Stimulated activated CD4-positive, alpha-beta T cell treated with anti-CD3 and anti-CD28 coated beads, Interleukin-2, amount 100 ng/mL, for 24 hours (primary cell): ENCODE measurements around the gene POM121C.
"Not testable (repeated sequence)": the region's sequence is repeated elsewhere in the genome, so short reads cannot be mapped to it uniquely, and the experiment has no call there.

Source experiments
- DNase-seq, 2 donors: peaks; one replicate each; pipeline ENCODE4 v3.0.0-alpha.2; 2020

Gene POM121C

DNA sequence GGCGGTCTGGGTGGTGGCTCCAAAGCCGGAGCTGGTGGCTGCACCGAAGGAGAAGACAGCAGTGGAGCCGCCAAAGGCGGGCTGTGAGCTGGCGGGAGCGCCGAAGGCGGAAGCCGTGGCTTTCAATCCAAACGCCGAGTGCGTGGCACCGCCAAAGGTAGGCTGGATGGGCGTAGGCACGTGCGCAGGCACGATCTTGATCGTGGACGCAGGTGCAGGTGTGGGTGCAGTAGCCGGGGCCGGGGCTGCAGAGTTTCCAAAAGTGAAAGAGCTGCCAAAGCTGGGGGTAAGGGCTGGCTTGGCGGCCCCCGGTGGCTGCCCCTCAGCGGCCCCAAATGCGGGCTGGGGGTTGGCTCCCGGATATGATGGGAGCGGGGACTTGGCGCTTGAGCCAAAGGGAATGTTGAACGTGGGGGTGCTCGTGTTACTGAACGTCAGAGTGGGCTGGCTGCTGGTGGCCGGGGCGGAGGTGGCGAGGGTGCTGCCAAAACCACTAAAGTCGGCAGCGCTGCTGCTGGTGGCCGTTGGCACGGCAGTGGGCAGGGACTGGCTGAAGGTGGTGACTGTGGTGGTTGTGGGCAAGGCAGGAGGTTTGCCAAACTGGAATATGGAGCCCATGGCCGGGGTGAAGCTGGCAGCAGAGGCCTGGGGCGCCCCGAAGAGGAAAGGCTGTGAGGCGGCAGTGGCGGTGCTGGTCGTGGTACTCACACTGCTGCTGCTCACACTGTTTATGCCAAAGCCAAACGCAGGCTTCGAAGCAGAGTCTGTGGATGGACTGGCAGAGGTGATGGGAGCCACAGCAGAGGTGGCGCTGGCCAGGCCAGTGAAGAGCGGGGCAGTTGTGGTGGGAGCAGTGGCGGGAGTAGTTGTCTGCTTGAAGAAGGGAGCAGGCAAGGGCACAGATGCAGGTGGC is 64.0 kb downstream of the POM121C start:
- not testable (repeated sequence) for DNase-seq

GRCh38 chr7:75420152-75420551 is 65.9 kb downstream of the POM121C start:
- DNase-seq: not testable (repeated sequence)

- not testable (repeated sequence) for DNase-seq
These were observed 66.4 kb downstream of the POM121C start for GRCh38 chr7:75419693-75420092.

DNA sequence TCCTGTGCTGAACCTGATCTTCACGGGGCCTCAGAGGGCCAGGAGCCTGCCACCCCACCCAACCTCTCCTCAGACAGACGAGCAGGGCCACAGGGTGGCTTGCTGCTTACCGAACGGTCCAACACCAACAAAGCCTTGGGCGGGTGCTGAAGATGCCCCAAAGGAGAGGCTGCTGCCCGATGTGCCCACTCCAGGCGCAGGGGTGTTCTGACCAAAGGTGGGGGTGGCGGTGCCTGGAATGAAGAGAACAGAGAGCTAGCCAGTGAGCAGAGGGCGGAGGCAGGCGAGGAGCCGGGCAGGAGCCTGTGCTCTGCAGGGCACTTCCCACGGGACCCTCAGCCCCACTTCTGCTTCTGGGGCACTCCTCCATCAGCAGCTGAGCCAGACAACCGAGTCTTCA is 66.9 kb downstream of the POM121C start:
- not testable (repeated sequence) for DNase-seq

DNA sequence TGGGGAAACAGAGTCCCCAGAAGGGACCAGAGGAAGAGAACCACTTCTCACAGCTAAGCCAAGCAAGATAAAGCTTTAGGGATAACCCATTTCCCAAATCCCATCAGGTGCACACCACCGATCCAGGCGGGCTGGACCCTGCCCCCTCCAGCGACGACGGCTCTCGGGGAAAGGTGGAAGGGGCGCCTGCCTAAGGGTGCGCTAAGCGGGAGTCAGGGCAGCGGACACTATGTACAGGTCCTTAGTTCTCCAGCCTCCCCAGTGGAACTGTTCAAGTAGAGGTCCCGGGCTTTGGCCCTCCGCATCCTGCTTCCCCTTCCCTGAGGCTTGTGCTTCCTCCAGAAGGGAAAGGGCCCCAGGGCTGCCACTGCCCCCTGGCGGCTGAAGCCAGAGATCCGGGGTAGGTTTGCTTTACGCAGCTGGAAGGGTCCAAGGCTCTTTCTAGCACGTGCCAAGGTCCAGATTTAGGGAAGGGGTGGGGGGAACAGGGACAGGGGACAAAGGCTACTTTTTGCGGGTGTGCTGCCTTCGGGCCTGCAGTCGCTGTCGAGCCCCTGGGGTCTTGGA is 67.7 kb downstream of the POM121C start:
- DNase-seq: not testable (repeated sequence)

DNA sequence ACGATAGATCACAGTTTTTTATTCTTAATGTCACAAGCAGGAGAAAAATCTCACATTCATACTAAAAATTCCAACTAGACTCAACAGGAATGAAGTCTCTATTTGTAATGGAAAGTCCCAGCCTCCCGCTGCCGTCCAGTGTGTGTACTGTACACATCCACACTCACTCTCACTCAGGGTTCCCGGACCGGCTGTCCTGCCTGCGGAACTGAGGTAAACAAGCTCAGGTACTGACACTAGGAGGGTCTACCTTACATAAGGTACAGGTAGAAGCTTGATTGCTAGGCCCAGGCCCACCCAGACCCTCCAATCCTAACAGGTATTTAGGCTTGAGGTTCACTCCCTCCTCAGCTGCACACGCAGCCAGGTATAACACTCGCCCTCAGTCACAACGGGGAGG is 69.3 kb downstream of the POM121C start:
- DNase-seq: not testable (repeated sequence)

DNA sequence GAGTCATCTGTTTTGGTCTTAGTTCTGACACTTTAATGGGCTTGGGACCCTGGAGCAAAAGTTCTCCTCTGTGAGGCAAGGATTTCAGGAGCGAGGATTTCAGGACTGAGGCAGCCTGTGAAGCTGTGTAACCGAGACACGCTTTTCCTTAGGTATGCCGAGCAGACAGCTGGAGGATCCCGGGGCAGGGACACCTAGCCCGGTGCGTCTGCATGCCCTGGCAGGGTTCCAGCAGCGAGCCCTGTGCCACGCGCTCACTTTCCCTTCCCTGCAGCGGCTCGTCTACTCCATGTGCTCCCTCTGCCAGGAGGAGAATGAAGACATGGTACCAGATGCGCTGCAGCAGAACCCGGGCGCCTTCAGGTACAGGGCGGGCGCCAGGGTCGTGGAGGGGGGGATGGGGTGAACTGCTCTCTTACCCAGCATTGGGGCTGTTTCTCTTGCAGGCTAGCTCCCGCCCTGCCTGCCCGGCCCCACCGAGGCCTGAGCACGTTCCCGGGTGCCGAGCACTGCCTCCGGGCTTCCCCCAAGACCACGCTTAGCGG is 70.2 kb downstream of the POM121C start:
- not testable (repeated sequence) for DNase-seq

DNA sequence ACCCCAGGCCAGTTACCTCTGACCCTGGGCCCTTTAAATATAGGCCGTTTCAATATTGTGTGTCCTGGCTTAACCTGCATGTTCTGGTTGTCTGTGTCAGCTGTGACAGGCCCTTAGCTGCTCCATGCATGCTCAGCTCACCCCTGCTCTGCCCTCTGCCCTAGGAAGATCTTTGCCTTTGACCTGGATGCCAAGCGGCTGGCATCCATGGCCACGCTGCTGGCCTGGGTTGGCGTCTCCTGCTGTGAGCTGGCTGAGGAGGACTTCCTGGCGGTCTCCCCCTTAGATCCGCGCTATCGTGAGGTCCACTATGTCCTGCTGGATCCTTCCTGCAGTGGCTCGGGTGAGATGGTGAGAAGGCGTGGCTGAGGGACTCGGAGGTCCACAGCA is 70.7 kb downstream of the POM121C start:
- not testable (repeated sequence) for DNase-seq

DNA sequence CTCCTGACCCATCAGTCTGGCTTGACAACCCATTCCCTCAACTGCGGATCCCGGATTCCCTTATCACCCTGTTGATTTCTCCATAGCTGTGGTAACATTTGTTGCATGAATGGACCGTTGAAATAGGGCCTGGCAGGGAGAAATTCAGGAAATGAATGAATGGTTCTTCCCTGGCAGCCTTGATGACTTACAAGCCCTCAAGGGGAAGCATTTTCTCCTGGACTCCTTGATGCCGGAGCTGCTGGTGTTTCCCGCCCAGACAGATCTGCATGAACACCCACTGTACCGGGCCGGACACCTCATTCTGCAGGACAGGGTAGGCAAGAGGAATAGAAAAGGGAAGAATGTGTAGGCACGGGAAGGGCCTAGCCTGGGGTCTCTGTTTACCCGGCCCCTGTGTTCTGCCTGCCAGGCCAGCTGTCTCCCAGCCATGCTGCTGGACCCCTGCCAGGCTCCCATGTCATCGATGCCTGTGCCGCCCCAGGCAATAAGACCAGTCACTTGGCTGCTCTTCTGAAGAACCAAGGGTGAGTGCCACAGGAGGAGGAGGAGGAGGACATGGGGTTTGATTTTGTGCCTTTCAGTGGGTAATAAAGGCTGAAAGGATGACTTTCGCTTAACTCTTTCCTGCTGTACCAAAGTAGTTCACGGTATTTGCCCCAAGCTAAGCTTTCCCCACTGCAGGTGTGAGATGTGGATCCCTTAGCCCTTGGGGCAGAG is 71.2 kb downstream of the POM121C start:
- DNase-seq: not testable (repeated sequence)

DNA sequence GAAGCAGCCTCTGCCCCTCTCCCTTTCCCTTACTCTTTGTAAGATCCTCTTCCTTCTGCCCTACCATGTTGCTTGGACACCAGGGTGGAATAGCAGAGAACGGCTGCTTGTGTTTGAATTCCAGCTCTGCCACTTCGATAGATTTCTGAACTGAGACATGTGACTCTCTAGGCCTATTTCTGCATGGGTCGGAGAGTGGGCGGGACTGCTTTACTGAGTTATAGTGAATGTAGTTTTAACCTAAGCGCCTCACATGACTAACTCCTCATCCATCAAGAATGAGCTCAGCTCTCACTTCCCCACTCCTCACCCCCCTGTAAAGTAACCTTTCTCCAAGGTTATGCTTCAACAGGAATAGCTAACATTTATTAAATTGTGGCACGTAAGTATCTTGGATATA is 71.9 kb downstream of the POM121C start:
- DNase-seq: not testable (repeated sequence)

DNA sequence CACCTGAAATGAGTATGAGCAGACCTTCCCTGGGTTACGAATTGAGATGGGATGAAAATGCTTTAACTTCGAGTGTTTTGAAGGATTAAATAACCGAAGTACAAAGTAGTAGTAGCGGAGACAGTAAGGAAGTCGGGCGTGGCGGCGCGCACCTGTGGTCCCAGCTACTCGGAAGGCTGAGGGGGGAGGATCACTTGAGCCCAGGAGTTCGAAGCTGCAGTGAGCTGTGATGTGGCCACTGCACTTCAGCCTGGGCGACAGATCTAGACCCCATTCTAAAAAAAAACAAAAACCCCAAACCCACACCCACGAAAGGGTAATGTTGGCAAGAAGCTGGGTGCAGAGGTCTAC is 75.3 kb downstream of the POM121C start:
- not testable (repeated sequence) for DNase-seq

DNA sequence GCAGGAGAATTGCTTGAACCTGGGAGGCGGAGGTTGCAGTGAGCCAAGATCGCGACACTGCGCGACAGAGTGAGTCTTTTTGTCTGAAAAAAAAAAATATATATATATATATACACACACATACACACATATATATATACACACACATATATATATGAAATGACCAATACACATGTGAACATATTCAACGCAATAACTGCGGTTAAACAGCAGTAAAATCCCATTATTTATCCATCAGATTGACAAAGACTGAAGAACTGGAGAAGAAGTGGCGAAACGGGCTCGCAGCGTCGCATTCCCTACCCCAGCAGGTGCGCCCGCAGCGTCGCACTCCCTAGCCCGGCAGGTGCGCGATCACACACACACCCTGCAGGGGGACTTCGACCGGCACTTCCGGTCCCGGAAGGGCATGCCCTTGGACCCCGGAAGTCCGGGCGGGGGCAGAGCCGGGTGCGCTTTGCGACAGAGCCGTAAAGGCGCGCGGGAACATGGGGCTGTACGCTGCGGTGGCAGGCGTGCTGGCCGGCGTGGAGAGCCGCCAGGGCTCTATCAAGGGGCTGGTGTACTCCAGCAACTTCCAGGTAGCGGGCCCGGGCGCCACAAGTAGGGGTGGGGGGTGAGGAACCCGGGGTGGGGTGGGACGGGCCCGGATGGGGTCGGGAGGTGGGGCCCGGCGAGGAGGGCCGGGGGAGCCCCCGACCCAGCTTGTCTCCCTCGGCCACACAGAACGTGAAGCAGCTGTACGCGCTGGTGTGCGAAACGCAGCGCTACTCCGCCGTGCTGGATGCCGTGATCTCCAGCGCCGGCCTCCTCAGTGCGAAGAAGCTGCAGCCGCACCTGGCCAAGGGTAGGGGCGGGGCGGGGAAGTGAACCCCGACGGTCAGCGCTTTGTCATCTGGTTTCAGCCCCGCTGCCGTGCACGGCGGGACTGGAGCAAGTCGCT is 75.9 kb downstream of the POM121C start:
- not testable (repeated sequence) for DNase-seq

GRCh38 chr7:75404663-75405062 is 81.4 kb downstream of the POM121C start:
- not testable (repeated sequence) for DNase-seq

GRCh38 chr7:75403455-75404443 is 82.3 kb downstream of the POM121C start:
- not testable (repeated sequence) for DNase-seq

DNA sequence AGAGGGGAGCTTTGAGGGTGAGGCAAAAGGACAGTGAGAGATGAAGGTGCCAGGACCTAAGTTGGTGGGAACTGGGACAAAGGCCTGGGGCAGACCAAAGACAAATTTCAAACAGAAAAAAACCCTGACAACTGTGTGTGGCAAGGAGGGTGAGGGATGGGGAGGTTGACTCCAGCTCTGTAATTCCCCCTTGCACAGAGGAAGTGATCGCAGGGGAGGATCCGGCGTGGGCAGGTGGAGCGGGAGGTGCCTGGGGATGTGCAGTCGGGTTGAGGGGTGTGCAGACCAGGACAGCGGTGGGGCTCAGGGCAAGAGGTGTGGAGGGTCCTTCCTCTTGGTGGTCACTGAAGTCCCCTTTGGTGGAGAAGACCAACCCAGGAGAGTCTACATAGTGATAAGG is 85.5 kb downstream of the POM121C start:
- not testable (repeated sequence) for DNase-seq

GRCh38 chr7:75398771-75399700 is 87.1 kb downstream of the POM121C start:
- not testable (repeated sequence) for DNase-seq

- not testable (repeated sequence) for DNase-seq
These were observed 88.2 kb downstream of the POM121C start for GRCh38 chr7:75397865-75398264.

GRCh38 chr7:75395329-75395728 is 90.8 kb downstream of the POM121C start, which contains the start of gene TRIM73:
TRIM73 (plus strand) TSS chr7:75395629; CDS start chr7:75398934, 3,305 bp downstream.
- not testable (repeated sequence) for DNase-seq

GRCh38 chr7:75393194-75393593 is 92.9 kb downstream of the POM121C start:
- not testable (repeated sequence) for DNase-seq
